ENCODE measurements around the gene PCAT6. TPM values are rescaled to one million over a fixed set of nuclear protein-coding genes. Genes with fewer than 3 reads are reported as not detected.

PCAT6 gene
- 1 to 10 TPM in 1 of 2 donors, under 1 TPM in 1; 0.33 to 1.4 TPM for total RNA-seq

GRCh38 chr1:202810615-202811295 lies at the start of gene PCAT6:
Gene PCAT6 (plus strand): TSS chr1:202810954.

GRCh38 chr1:202807926-202808757 lies 2.6 kb upstream of the PCAT6 start, which contains the start of gene KDM5B:
Gene KDM5B (minus strand): TSS chr1:202808421. CDS start chr1:202808305, 116 bp downstream.

Small RNA genes within 50 kb of the gene (small RNA-seq; reads per million reads assigned to genes)
- 0 reads per million in 2 donors for gene AC098934.3

Other genes with a start within 250 kb of the PCAT6 start
- under 1 TPM in 1 of 2 donors, not detected in 1; under 0.01 TPM for gene SYT2, start 100.5 kb upstream of the PCAT6 start, total RNA-seq
- gene KDM5B, start 2.5 kb upstream of the PCAT6 start, total RNA-seq, result 10 to 100 TPM; 64.0 to 66.3 TPM
- gene RABIF, start 78.2 kb downstream of the PCAT6 start, total RNA-seq, result 10 to 100 TPM in 1 of 2 donors, 1 to 10 TPM in 1; 8.9 to 12.0 TPM
- gene KLHL12, start 116.3 kb downstream of the PCAT6 start, total RNA-seq, result 10 to 100 TPM; 30.0 to 56.8 TPM
- 100 to 1,000 TPM; 215 to 230 TPM for gene ADIPOR1, start 147.4 kb downstream of the PCAT6 start, total RNA-seq
- 10 to 100 TPM; 54.9 to 85.0 TPM for gene CYB5R1, start 156.3 kb downstream of the PCAT6 start, total RNA-seq
- 10 to 100 TPM; 77.4 to 90.6 TPM for gene TMEM183A, start 196.4 kb downstream of the PCAT6 start, total RNA-seq
- 1 to 10 TPM; 1.0 to 2.3 TPM for gene PPFIA4, start 215.5 kb downstream of the PCAT6 start, total RNA-seq